ENCODE data around the gene FAM234B.

Gene FAM234B

GRCh38 chr12:13121568-13121967 is 77.4 kb downstream of the FAM234B start:
- Histone ChIP-seq H3K27me3 (ENCODE audit: control insufficient read depth, insufficient read depth, low read length) (no peaks in the 10 kb centered on the region), H3K27ac (ENCODE audit: low read depth, low read length) (no peak overlapping the region), H3K4me1 (ENCODE audit: control insufficient read depth, insufficient read depth, low read length) (no peaks in the 10 kb centered on the region), H3K36me3 (ENCODE audit: control insufficient read depth, insufficient read depth, low read length) (no peaks in the 10 kb centered on the region), H3K4me3 (ENCODE audit: low read length) (no peak overlapping the region), H3K9ac (ENCODE audit: low read length) (no peak overlapping the region)

- H3K4me1 ChIP-seq (ENCODE audit: control insufficient read depth, insufficient read depth, low read length), result no peaks in the 10 kb centered on the region
- H3K9ac ChIP-seq (ENCODE audit: low read length), result no peak overlapping the region
- H3K27me3 ChIP-seq (ENCODE audit: control insufficient read depth, insufficient read depth, low read length), result no peaks in the 10 kb centered on the region
- no peak overlapping the region for H3K4me3 ChIP-seq (ENCODE audit: low read length)
- no peak overlapping the region for H3K27ac ChIP-seq (ENCODE audit: low read depth, low read length)
- no peaks in the 10 kb centered on the region for H3K36me3 ChIP-seq (ENCODE audit: control insufficient read depth, insufficient read depth, low read length)
Observed at GRCh38 chr12:13124656-13125505, 80.7 kb downstream of the FAM234B start.

- Histone ChIP-seq H3K4me1 (ENCODE audit: control insufficient read depth, insufficient read depth, low read length) (no peaks in the 10 kb centered on the region), H3K4me3 (ENCODE audit: low read length) (no peak overlapping the region), H3K9ac (ENCODE audit: low read length) (no peak overlapping the region), H3K27me3 (ENCODE audit: control insufficient read depth, insufficient read depth, low read length) (no peaks in the 10 kb centered on the region), H3K36me3 (ENCODE audit: control insufficient read depth, insufficient read depth, low read length) (no peaks in the 10 kb centered on the region), H3K27ac (ENCODE audit: low read depth, low read length) (no peak overlapping the region)
Observed at GRCh38 chr12:13125996-13126395, 81.8 kb downstream of the FAM234B start.

- Histone ChIP-seq H3K36me3 (ENCODE audit: control insufficient read depth, insufficient read depth, low read length) (no peaks in the 10 kb centered on the region), H3K4me3 (ENCODE audit: low read length) (no peak overlapping the region), H3K9ac (ENCODE audit: low read length) (no peak overlapping the region), H3K27me3 (ENCODE audit: control insufficient read depth, insufficient read depth, low read length) (no peaks in the 10 kb centered on the region), H3K27ac (ENCODE audit: low read depth, low read length) (no peak overlapping the region), H3K4me1 (ENCODE audit: control insufficient read depth, insufficient read depth, low read length) (no peaks in the 10 kb centered on the region)
Observed at GRCh38 chr12:13126494-13126893, 82.3 kb downstream of the FAM234B start.

GRCh38 chr12:13127444-13127843 is 83.3 kb downstream of the FAM234B start:
- no peak overlapping the region for H3K9ac ChIP-seq (ENCODE audit: low read length)
- H3K27me3 ChIP-seq (ENCODE audit: control insufficient read depth, insufficient read depth, low read length), result no peaks in the 10 kb centered on the region

GRCh38 chr12:13128291-13128965 is 84.2 kb downstream of the FAM234B start:
- Histone ChIP-seq H3K36me3 (ENCODE audit: control insufficient read depth, insufficient read depth, low read length) (no peaks in the 10 kb centered on the region), H3K27ac (ENCODE audit: low read depth, low read length) (no peak overlapping the region), H3K27me3 (ENCODE audit: control insufficient read depth, insufficient read depth, low read length) (no peaks in the 10 kb centered on the region), H3K4me1 (ENCODE audit: control insufficient read depth, insufficient read depth, low read length) (no peaks in the 10 kb centered on the region), H3K9ac (ENCODE audit: low read length) (no peak overlapping the region), H3K4me3 (ENCODE audit: low read length) (no peak overlapping the region)

More at GRCh38 chr12:13127444-13127843, 83.3 kb downstream of the FAM234B start:
- Histone ChIP-seq H3K36me3 (ENCODE audit: control insufficient read depth, insufficient read depth, low read length) (no peaks in the 10 kb centered on the region), H3K4me3 (ENCODE audit: low read length) (no peak overlapping the region), H3K27ac (ENCODE audit: low read depth, low read length) (no peak overlapping the region), H3K4me1 (ENCODE audit: control insufficient read depth, insufficient read depth, low read length) (no peaks in the 10 kb centered on the region)

- no peaks in the 10 kb centered on the region for H3K4me1 ChIP-seq (ENCODE audit: control insufficient read depth, insufficient read depth, low read length)
- H3K36me3 ChIP-seq (ENCODE audit: control insufficient read depth, insufficient read depth, low read length), result no peaks in the 10 kb centered on the region
- H3K27ac ChIP-seq (ENCODE audit: low read depth, low read length), result no peak overlapping the region
- no peak overlapping the region for H3K9ac ChIP-seq (ENCODE audit: low read length)
- H3K27me3 ChIP-seq (ENCODE audit: control insufficient read depth, insufficient read depth, low read length), result no peaks in the 10 kb centered on the region
- H3K4me3 ChIP-seq (ENCODE audit: low read length), result no peak overlapping the region
Observed at GRCh38 chr12:13130981-13131380, 86.8 kb downstream of the FAM234B start.
